ENCODE measurements around the gene MTCL1. TPM values are rescaled to one million over a fixed set of nuclear protein-coding genes. Genes with fewer than 3 reads are reported as not detected.

Gene MTCL1
- total and polyA plus RNA-seq, 2 experiments from 2014 or later: 10.6 to 19.7 TPM

DNA sequence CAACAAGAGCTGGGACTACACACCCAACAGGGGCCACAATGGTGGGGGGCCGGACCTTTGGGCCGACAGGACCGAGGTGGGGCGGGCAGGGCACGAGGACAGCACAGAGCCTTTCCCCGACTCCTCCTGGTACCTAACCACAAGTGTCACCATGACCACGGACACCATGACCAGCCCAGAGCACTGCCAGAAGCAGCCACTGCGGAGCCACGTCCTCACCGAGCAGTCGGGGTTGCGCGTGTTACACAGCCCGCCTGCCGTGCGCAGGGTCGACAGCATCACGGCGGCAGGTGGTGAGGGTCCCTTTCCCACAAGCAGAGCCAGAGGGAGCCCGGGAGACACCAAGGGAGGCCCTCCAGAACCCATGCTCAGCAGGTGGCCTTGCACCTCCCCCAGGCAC is 119.5 kb downstream of the MTCL1 start:
- Histone ChIP-seq H3K79me2 (no peaks in the 10 kb centered on the region), H3K4me1 (ENCODE audit: insufficient read depth) (no peaks in the 10 kb centered on the region), H3K36me3 (replicated peaks; ENCODE audit: insufficient read depth, low read depth) (no peaks in the 10 kb centered on the region), H3K9me2 (replicated peaks; ENCODE audit: insufficient read depth) (no peaks in the 10 kb centered on the region), H3K4me3 (no peak overlapping the region), H4K20me1 (ENCODE audit: insufficient read depth, poor library complexity, severe bottlenecking) (no peaks in the 10 kb centered on the region), H3K9me3 (ENCODE audit: low read depth) (no peaks in the 10 kb centered on the region), H3K4me2 (no peak overlapping the region), H2AFZ (no peak overlapping the region), H3K27ac (no peak overlapping the region), H3K27me3 (no peaks in the 10 kb centered on the region)
- DNase-seq (ENCODE audit: low spot score): no peak
- 97% methylated on average over 19 of the region's 20 CpGs for WGBS (ENCODE audit: low lambda C conversion rate, missing lambda C conversion rate)
- TF ChIP-seq EZH2 (IDR thresholded peaks at IDR 0.05; ENCODE audit: borderline replicate concordance): no peak
- TF ChIP-seq EZH2phosphoT487 (IDR thresholded peaks at IDR 0.05; ENCODE audit: low read depth, severe bottlenecking, unreplicated experiment): no peak
- TF ChIP-seq, protein P1, sequence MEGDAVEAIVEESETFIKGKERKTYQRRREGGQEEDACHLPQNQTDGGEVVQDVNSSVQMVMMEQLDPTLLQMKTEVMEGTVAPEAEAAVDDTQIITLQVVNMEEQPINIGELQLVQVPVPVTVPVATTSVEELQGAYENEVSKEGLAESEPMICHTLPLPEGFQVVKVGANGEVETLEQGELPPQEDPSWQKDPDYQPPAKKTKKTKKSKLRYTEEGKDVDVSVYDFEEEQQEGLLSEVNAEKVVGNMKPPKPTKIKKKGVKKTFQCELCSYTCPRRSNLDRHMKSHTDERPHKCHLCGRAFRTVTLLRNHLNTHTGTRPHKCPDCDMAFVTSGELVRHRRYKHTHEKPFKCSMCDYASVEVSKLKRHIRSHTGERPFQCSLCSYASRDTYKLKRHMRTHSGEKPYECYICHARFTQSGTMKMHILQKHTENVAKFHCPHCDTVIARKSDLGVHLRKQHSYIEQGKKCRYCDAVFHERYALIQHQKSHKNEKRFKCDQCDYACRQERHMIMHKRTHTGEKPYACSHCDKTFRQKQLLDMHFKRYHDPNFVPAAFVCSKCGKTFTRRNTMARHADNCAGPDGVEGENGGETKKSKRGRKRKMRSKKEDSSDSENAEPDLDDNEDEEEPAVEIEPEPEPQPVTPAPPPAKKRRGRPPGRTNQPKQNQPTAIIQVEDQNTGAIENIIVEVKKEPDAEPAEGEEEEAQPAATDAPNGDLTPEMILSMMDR (IDR thresholded peaks at IDR 0.05; ENCODE audit: poor library complexity): no peak

DNA sequence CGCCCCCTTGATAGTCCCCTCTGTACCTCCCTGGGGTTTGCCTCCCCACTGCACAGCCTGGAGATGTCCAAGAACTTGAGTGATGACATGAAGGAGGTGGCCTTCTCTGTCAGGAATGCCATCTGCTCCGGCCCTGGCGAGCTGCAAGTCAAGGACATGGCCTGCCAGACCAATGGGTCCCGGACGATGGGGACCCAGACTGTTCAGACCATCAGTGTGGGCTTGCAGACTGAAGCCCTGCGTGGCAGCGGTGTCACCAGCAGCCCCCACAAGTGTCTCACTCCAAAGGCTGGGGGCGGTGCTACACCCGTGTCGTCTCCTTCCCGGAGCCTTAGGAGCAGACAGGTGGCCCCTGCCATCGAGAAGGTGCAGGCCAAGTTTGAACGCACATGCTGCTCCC is 119.9 kb downstream of the MTCL1 start:
- Histone ChIP-seq H3K4me3 (no peak overlapping the region), H3K27me3 (no peaks in the 10 kb centered on the region), H3K4me2 (no peak overlapping the region), H3K36me3 (replicated peaks; ENCODE audit: insufficient read depth, low read depth) (no peaks in the 10 kb centered on the region), H2AFZ (no peak overlapping the region), H3K27ac (no peak overlapping the region), H4K20me1 (ENCODE audit: insufficient read depth, poor library complexity, severe bottlenecking) (no peaks in the 10 kb centered on the region), H3K4me1 (ENCODE audit: insufficient read depth) (no peaks in the 10 kb centered on the region), H3K79me2 (no peaks in the 10 kb centered on the region), H3K9me3 (ENCODE audit: low read depth) (no peaks in the 10 kb centered on the region), H3K9me2 (replicated peaks; ENCODE audit: insufficient read depth) (no peaks in the 10 kb centered on the region)
- no peak for DNase-seq (ENCODE audit: low spot score)
- WGBS (ENCODE audit: low lambda C conversion rate, missing lambda C conversion rate): 96% methylated on average over 13 of the region's 13 CpGs
- TF ChIP-seq, protein P1 (IDR thresholded peaks at IDR 0.05; ENCODE audit: poor library complexity): no peak
- TF ChIP-seq EZH2 (IDR thresholded peaks at IDR 0.05; ENCODE audit: borderline replicate concordance) (no peak), EZH2phosphoT487 (IDR thresholded peaks at IDR 0.05; ENCODE audit: low read depth, severe bottlenecking, unreplicated experiment) (no peak)

DNA sequence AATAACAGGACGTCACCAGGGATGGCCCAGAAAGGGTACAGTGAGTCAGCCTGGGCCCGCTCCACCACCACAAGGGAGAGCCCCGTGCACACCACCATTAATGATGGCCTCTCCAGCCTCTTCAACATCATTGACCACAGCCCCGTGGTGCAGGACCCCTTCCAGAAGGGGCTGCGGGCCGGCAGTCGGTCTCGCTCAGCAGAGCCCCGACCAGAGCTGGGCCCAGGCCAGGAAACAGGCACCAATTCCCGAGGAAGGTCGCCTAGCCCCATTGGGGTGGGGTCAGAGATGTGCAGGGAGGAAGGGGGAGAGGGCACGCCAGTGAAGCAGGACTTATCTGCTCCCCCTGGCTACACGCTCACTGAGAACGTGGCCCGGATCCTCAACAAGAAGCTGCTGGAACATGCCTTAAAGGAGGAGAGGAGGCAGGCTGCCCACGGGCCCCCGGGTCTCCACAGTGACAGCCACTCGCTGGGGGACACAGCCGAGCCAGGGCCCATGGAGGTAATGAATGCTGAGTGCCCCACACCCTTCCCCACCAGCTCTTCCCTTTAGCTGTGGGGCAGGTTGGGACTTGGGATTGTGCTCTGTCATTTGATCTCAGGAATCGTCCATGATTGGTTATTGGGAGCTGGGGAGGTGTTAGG is 120.5 kb downstream of the MTCL1 start:
- Histone ChIP-seq H3K27me3 (no peaks in the 10 kb centered on the region), H3K27ac (no peak overlapping the region), H3K4me1 (ENCODE audit: insufficient read depth) (no peaks in the 10 kb centered on the region), H3K4me2 (no peak overlapping the region), H3K9me3 (ENCODE audit: low read depth) (no peaks in the 10 kb centered on the region), H3K4me3 (no peak overlapping the region), H3K79me2 (no peaks in the 10 kb centered on the region), H3K36me3 (replicated peaks; ENCODE audit: insufficient read depth, low read depth) (no peaks in the 10 kb centered on the region), H4K20me1 (ENCODE audit: insufficient read depth, poor library complexity, severe bottlenecking) (no peaks in the 10 kb centered on the region), H2AFZ (no peak overlapping the region), H3K9me2 (replicated peaks; ENCODE audit: insufficient read depth) (no peaks in the 10 kb centered on the region)
- TF ChIP-seq EZH2 (IDR thresholded peaks at IDR 0.05; ENCODE audit: borderline replicate concordance): no peak
- no peak for TF ChIP-seq EZH2phosphoT487 (IDR thresholded peaks at IDR 0.05; ENCODE audit: low read depth, severe bottlenecking, unreplicated experiment)
- TF ChIP-seq, protein P1 (IDR thresholded peaks at IDR 0.05; ENCODE audit: poor library complexity): no peak
- 96% methylated on average over 19 of the region's 20 CpGs for WGBS (ENCODE audit: low lambda C conversion rate, missing lambda C conversion rate)
- no peak for DNase-seq (ENCODE audit: low spot score)

Measured in hepatocyte (in vitro differentiated cells).